GM10248 (cell line): ENCODE data around the gene MLXIPL.
"Not testable (repeated sequence)": the region's sequence is repeated elsewhere in the genome, so short reads cannot be mapped to it uniquely, and the experiment has no call there.

ENCODE experiments used
- CTCF ChIA-PET: fragments of 300-600 bp; sonication (Branson Sonifier 250); formaldehyde crosslinking; extraction: SDS; loops from one replicate; lab custom pipeline; 2021; ENCODE audit warnings: antibody characterized with exemption; lab: Yijun Ruan, JAX
- POLR2A ChIA-PET: fragments of 350-650 bp; sonication (Branson Sonifier 250); formaldehyde crosslinking; extraction: SDS; loops from one replicate; lab custom pipeline; 2020; ENCODE audit warnings: antibody characterized with exemption; lab: Yijun Ruan, JAX
- DNase-seq: peaks from one replicate; pipeline ENCODE4 v3.0.0; 2012; ENCODE audit errors: extremely low spot score
- CTCF ChIP-seq: IDR thresholded peaks from 2 replicates; pipeline ENCODE4 v1.5.1; 2012; ENCODE audit warnings: mild to moderate bottlenecking, low read depth; ENCODE audit errors: extremely low read depth, missing control alignments, control extremely low read depth

The MLXIPL gene

DNA sequence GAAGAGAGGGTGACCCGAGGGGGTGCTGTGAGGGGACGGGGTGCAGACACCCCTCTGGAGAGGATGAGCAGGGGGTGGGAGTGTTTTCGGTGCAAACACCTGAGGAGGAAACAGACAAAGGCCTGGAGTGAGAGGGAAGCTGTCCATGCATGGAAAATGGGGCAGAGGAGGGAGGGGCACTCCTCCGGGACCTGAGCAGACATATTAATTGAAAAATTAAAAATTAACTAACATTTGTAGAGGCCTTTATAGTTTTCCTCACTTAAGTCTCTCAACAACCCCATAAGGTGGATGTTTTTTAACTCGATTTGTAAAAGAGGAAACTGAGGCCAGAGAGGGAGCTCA, 44.5 kb upstream of the MLXIPL start:
- ChIA-PET POLR2A (no interaction called here), CTCF (interaction anchor here (0.9 to 2.1 kb wide), 4 partner anchors 23 to 62 kb away, joined by 3 to 7 read pairs (median 4); no protein-coding TSS in a partner anchor)
- no peak for DNase-seq
- TF ChIP-seq CTCF: no peak

DNA sequence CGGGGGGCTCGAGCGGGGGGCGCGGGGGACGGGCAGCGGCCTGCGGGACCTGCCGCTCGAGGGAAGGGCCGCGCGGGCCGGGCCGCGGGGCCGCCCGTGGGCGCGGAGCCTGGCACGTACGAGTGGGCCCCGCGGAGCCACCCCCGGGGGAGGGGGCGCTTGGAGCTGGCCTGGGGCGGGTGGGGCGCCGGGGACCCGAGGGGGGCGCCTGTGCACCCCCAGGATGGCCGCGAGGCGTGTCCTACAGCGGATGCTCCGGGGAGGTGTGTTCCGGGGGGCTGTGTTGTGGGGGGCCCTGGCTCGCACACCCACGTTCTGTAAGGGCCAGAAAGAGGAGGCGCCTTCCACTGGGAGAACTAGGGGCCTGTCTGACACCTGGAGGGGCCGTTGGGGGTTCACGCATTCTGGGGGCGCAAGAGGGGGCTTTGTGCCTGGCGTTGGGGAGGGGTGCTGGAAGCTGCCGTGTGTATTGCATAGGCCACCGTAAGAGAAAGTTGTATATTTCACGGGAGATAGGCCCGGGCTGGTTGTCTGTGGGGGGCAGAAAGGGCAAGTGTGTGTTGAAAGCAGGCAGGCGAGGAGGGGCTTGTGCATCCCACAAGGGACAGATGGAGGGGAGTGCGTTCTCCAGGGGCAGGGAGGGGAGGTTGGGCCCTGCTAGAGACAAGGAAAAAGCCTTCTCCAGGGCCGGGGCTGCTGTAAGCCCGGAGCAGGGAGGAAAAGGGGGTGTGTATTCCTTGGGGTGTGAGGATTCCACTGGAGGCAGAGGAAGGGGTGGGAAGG, 44.0 kb upstream of the MLXIPL start:
- ChIA-PET CTCF (interaction anchor here (0.7 to 2.1 kb wide), 12 partner anchors 8 to 132 kb away, joined by 3 to 7 read pairs (median 3); no protein-coding TSS in a partner anchor), POLR2A (no interaction called here)
- no peak for TF ChIP-seq CTCF
- no peak for DNase-seq

GRCh38 chr7:73667344-73668102, 43.2 kb upstream of the MLXIPL start, which contains the start of gene VPS37D:
VPS37D (plus strand) TSS chr7:73667831; CDS start chr7:73667959, 128 bp downstream.
- ChIA-PET POLR2A (no interaction called here), CTCF (interaction anchor here (0.7 to 2.1 kb wide), 12 partner anchors 9 to 131 kb away, joined by 3 to 7 read pairs (median 3); no protein-coding TSS in a partner anchor)
- DNase-seq: peak; percentile 98
- TF ChIP-seq CTCF: peak; percentile 97

DNA sequence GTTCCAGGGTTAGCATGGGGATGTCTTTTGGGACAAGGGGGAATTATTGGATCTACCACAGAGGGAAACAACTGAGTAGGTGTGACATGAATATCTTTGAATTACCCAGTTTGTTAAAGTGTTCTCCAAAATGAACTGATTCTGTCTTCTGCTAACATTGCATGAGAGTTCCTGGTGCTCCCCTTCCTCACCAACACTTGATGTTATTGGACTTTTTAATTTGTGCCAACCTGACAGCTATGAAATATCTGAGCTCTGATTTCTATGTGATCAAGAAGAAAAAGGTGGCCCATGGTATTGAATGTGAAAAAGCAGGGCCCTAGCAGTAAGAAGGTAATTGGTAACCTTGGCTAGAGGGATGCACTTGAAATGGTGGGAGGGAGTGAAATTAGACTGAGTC, 38.7 kb upstream of the MLXIPL start:
- ChIA-PET POLR2A (no interaction called here), CTCF (interaction anchor here (1.6 kb wide), 1 partner anchor 56 kb away, joined by 4 read pairs; no protein-coding TSS in a partner anchor)
- no peak for DNase-seq
- no peak for TF ChIP-seq CTCF

- DNase-seq, CTCF ChIA-PET, POLR2A ChIA-PET: not testable (repeated sequence)
Observed at GRCh38 chr7:73660594-73660993, 36.3 kb upstream of the MLXIPL start.

DNA sequence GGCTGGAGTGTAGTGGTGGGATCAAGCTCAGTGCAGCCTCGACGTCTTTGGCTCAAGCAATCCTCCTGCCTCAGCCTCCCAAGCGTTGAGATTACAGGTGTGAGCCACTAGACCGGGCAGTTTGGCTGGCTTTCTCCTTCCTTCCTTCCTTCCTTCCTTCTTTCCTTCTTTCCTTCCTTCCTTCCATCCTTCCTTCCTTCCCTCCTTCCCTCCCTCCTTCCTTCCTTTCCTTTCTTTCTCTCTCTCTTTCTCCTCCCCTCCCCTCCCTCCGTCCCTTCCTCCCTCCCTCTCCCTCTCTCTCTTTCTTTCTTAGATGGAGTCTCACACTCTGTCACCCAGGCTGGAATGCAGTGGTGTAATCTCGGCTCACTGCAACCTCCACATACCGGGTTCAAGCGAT, 35.7 kb upstream of the MLXIPL start:
- CTCF ChIA-PET: interaction anchor here (1.0 kb wide), 1 partner anchor 14 kb away, joined by 3 read pairs; no protein-coding TSS in a partner anchor
- TF ChIP-seq CTCF: no peak
- no peak for DNase-seq
- POLR2A ChIA-PET: no interaction called here

DNA sequence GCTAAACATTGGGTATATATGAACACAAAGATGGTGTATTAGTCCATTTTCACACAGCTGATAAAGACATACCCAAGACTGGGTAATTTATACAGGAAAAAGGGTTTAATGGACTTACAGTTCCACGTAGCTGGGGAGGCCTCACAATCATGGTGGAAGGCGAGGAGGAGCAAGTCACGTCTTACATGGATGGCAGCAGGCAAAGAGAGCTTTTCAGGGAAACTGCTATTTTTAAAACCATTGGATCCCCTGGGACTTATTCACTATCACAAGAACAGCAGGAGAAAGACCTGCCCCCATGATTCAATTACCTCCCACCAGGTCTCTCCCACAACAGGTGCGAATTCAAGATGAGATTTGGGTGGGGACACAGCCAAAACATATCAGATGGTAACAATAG, 31.0 kb upstream of the MLXIPL start:
- POLR2A ChIA-PET, DNase-seq: not testable (repeated sequence)
- CTCF ChIA-PET: interaction anchor here (1.1 kb wide), 1 partner anchor 13 kb away, joined by 3 read pairs; the partner anchor contains the start of gene VPS37D
